HL-60/S4 (cell line): ENCODE results near the gene SLAIN1.
"Not testable (repeated sequence)": the region's sequence is repeated elsewhere in the genome, so short reads cannot be mapped to it uniquely, and the experiment has no call there.

Experiments
- in situ Hi-C: fragments of 300-500 bp; cut with MboI; formaldehyde crosslinking; loops from 2 replicates; pipeline ENCODE4 v1.14.3; 2022; ENCODE audit warnings: low sequenced_read_pairs

Gene SLAIN1

GRCh38 chr13:77697217-77698103, at the start of gene SLAIN1:
Gene SLAIN1, plus strand, starts transcription at chr13:77697687. Its CDS starts 227 bp downstream, at chr13:77697914.
- in situ Hi-C loops, result no loop called here

- in situ Hi-C loops, result no loop called here
These were observed 47.1 kb upstream of the SLAIN1 start for GRCh38 chr13:77650409-77650808.

- in situ Hi-C loops, result no loop called here
These were observed 44.2 kb upstream of the SLAIN1 start for GRCh38 chr13:77653301-77653700.

GRCh38 chr13:77660016-77660415, 37.5 kb upstream of the SLAIN1 start:
- in situ Hi-C loops, result not testable (repeated sequence)

GRCh38 chr13:77660841-77661250, 36.6 kb upstream of the SLAIN1 start:
- in situ Hi-C loops, result no loop called here

- in situ Hi-C loops, result not testable (repeated sequence)
These were observed 35.2 kb upstream of the SLAIN1 start for GRCh38 chr13:77662301-77662700.

- in situ Hi-C loops, result not testable (repeated sequence)
These were observed 34.7 kb upstream of the SLAIN1 start for GRCh38 chr13:77662831-77663230.

- in situ Hi-C loops, result no loop called here
These were observed 22.6 kb upstream of the SLAIN1 start for GRCh38 chr13:77674852-77675251.

GRCh38 chr13:77678691-77679235, 18.7 kb upstream of the SLAIN1 start:
- in situ Hi-C loops, result no loop called here

GRCh38 chr13:77687799-77688198, 9.7 kb upstream of the SLAIN1 start:
- in situ Hi-C loops, result no loop called here

GRCh38 chr13:77691871-77692270, 5.6 kb upstream of the SLAIN1 start:
- in situ Hi-C loops, result no loop called here

- in situ Hi-C loops, result no loop called here
These were observed 4.6 kb upstream of the SLAIN1 start for GRCh38 chr13:77692746-77693448.

GRCh38 chr13:77693449-77693940, 4.0 kb upstream of the SLAIN1 start:
- in situ Hi-C loops, result no loop called here

- in situ Hi-C loops, result no loop called here
These were observed 1.2 kb upstream of the SLAIN1 start for GRCh38 chr13:77696006-77696878.

GRCh38 chr13:77696879-77697216, 639 bp upstream of the SLAIN1 start:
- in situ Hi-C loops, result no loop called here

GRCh38 chr13:77698201-77699058, 943 bp downstream of the SLAIN1 start:
- in situ Hi-C loops, result no loop called here

GRCh38 chr13:77699059-77699680, 1.7 kb downstream of the SLAIN1 start:
- in situ Hi-C loops, result no loop called here

- in situ Hi-C loops, result no loop called here
These were observed 3.8 kb downstream of the SLAIN1 start for GRCh38 chr13:77701305-77701704.

GRCh38 chr13:77702366-77702765, 4.9 kb downstream of the SLAIN1 start:
- in situ Hi-C loops, result no loop called here
